GM18873 (cell line): Measurements from ENCODE around the gene ARL8A.
"Not testable (repeated sequence)": the region's sequence is repeated elsewhere in the genome, so short reads cannot be mapped to it uniquely, and the experiment has no call there.

Experiments
- ATAC-seq: cut with Tn5 transposase; IDR thresholded peaks from one replicate; pipeline ENCODE4 v1.9.1; 2021; ENCODE audit warnings: mild to moderate bottlenecking, moderate library complexity, moderate number of reproducible peaks; ENCODE audit not compliant: unreplicated experiment, low FRiP score

The ARL8A gene

GRCh38 chr1:202144402-202145067 is at the start of gene ARL8A:
ARL8A (minus strand) TSS chr1:202144737; CDS start chr1:202144572, 165 bp downstream.
- ATAC-seq, result no peak

- ATAC-seq, result no peak
Observed at GRCh38 chr1:202194328-202194648, 49.8 kb upstream of the ARL8A start.

GRCh38 chr1:202193614-202194327 is 49.2 kb upstream of the ARL8A start, which contains the start of gene LGR6:
LGR6 (plus strand) TSS chr1:202193799; CDS start chr1:202193990, 191 bp downstream.
- ATAC-seq, result no peak

- ATAC-seq, result no peak
Observed at GRCh38 chr1:202192770-202193613, 48.5 kb upstream of the ARL8A start.

DNA sequence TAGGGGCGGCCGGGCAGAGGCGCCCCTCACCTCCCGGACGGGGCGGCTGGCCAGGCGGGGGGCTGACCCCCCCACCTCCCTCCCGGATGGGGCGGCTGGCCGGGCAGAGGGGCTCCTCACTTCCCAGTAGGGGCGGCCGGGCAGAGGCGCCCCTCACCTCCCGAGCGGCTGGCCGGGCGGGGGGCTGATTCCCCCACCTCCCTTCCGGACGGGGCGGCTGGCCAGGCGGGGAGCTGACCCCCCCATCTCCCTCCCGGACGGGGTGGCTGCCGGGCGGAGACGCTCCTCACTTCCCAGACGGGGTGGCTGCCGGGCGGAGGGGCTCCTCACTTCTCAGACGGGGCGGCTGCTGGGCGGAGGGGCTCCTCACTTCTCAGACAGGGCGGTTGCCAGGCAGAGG is 46.9 kb upstream of the ARL8A start:
- ATAC-seq, result not testable (repeated sequence)

DNA sequence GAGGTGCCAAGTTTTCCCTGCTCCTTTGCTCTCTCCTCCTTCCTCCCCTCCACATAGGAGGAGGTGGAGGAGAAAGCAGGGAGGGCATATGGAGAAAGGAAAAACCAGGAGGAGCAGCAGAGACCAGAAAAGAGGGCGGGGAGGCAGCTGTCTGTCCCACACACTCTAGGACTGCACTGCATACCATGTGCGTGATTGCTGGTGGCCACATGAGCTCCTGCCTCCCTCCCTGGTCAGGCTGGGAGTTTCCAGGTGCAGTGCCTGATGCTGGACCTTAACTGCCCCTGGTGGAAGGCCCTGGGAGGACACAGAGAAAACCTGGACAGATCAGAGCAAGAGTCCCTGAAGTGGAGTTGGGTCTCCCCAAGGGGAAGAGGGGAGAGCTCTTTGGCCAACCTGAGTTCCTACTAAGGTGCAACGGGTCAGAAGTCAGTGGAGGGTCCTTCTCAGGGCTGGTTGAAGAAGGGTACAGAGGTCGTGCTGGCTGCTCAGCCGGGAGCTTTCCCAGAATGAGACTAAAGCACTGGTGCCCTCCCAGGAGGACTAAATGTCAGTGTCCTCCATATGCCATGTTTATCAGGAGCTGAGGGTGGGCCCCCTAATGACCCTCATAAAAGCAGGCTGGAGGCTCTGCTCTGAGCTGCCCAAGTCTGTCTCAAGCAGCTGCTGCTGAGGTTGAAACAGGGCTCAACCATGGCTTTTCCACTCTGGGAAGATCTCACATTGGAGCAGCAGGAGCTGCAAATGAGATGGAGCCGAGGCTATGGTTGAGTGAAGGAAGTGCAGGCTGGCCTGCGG is 45.6 kb upstream of the ARL8A start:
- no peak for ATAC-seq

- no peak for ATAC-seq
Observed at GRCh38 chr1:202189001-202189790, 44.7 kb upstream of the ARL8A start.

- no peak for ATAC-seq
Observed at GRCh38 chr1:202187697-202188407, 43.3 kb upstream of the ARL8A start.

DNA sequence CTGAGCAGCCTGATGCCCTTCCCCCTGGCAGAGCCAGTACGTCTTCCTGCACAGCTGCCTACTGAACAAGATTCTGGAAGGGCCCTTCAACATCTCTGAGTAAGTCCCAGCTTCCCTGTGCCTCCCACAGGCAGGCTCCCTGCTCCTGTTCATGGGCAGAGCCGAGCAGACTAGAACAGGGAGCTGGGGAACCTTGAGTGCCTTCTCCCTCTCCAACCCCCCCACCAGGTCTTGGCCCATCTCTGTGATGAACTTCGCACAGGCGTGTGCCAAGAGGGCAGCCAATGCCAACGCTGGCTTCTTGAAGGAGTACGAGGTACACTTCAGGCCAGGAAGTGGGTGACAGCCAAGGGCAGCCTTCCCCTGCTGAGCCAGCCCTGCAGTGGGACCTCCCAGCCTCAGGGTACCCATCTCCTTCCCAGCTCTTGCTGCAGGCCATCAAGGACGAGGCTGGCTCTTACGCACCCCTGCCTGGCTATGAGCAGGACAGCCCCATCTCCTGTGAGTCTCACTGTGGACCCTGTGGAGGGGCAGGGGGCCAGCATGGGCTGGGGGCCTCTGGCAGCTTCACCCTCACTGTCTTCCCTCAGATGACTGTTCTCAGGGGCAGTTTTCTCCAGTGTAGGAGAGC is 42.6 kb upstream of the ARL8A start:
- no peak for ATAC-seq

DNA sequence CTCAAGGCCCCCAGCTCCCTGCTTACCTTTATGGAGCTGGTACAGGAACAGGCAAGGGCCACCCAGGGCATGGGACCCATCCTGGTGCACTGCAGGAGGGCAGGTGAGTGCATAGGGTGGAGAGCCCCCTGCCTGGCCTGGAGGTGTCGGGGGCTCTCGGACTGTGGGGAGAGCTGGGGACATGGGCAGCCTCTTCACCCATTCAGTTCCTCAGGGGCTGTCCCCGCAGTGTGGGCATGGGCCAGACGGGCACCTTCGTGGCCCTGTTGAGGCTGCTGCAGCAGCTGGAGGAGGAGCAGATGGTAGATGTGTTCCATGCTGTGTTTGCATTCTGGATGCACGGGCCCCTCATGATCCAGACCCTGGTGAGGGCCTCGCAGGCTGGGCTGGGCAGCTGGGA is 41.8 kb upstream of the ARL8A start:
- ATAC-seq, result no peak

DNA sequence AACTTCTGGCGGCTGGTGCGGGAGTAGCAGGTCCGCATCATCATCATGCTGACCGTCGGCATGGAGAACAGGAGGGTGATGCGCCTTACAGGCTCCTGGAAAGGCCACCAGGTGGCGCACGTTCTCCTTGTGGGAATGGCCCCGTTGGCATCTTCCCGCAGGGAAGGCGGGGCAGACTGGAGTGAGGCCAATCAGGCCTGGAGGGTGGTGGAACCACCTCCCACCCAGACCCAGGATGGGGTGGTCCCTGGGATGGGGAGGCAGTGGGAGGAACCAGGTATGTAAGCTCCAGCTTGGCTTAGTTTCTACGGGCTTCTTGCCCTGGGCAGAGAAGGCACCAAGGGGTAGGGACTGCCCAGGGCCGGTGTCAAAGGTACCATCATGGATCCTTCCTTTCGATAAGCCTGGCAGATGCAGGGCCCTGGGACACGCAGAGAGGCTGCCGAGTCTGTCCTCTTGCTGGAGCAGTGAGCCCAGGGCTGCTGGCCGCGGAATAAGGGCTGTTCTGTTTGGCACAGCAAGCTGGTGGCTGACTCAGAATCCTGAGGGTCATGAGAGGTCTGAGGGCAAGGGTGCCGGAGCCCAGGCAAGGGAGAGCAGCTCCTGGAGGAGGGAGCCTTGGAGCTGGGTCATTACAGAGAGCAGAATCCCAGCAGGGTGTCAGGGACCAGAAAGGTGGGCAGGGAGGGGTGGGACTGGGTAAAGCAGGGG is 40.4 kb upstream of the ARL8A start:
- peak; percentile 48 for ATAC-seq

DNA sequence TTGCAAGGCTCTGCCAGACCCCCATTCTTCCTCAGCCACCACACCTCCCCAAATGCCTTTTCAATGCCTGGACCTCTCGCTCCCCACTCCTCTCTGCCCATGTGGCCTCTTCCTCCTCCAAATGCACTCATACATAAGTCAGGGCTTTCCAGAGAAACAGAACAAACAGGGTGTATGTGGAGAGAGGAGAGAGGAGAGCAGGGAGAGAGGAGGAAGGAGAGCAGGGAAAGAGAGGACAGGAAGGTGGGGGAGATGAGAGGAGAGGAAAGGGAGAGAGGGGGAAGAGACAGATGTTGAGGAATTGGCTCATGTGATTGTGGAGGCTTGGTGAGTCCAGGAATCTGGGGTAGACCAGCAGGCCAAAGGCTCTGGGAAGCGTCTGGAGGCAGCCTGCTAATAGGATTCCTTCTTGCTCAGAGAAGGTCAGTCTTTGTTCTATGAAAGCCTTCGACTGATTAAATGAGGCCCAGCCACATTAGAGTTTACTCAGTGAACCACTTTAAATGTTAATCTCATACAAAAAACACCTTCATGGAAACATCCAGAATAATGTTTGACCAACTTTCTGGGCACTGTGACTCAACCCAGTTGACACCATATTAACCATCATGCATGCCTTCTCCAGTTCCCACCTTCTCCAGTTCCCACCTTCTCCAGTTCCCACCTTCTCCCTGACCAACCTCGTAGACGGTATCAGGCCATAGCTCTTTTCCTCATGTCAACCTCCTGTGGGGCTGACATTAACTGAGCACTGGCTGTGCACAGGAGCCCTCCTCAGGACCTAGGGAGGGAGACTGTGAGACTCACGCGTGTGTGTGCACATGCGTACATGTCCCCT is 37.7 kb upstream of the ARL8A start:
- no peak for ATAC-seq

GRCh38 chr1:202181586-202181985 is 37.0 kb upstream of the ARL8A start:
- ATAC-seq, result no peak

DNA sequence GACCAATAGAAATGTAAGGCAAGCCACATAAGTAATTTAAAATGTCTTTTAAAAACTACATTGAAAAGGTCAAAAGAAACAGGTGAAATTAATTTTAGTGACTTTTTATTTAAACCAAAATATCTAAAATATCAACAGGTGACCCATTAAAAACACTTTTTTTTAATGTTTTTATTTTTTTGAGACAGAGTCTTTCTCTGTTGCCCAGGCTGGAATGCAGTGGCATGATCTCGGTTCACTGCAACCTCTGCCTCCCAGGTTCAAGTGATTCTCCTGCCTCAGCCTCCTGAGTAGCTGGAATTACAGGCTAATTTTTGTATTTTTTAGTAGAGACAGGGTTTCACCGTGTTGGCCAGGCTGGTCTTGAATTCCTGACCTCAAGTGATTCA is 36.2 kb upstream of the ARL8A start:
- ATAC-seq, result not testable (repeated sequence)

DNA sequence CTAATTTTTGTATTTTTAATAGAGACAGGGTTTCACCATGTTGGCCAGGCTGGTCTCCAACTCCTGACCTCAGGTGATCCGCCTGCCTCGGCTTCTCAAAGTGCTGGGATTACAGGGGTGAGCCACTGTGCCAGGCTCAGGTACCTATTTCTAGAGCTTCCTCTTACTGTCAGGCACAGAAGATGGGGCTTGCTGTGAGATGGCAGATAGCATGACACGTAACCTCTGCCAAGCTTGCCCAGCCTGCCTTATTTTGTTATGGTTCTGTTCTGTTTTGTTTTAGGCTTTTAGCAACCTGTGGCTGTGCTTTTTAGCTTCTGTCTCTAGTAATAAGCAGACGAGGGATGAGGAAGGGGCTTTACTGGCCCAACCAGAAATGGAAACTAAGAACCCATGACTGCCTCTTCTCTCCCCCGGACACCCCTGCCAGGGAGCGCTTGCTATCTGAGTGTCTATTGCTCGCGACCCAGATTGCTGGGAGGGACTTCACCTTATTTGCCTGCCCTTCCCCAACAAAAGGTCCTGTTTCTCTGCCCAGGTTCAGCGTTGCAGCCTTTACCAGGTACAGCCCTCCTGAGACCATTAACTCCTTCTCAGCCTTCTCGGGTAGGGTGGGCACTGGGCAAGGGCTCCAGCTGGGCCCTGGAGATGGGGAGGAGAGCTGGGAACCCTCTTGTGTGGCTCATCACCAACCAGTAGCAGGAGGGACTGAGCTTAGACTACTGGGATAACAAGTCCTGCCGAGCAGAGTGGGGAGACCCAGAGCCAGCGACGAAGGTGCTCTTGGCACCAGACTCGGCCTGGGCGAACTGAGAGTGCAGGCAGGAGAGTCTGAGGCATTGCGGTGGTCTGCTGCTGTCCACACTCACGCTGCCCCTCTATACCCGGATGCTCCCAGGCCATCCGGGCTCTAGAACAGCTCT is 35.6 kb upstream of the ARL8A start:
- ATAC-seq, result no peak
